HG03175 (cell line): ENCODE data around the gene TMEM132E.

Experiments used
- ATAC-seq: cut with Tn5 transposase; IDR thresholded peaks from one replicate; pipeline ENCODE4 v1.9.1; 2021; ENCODE audit warnings: mild to moderate bottlenecking, moderate library complexity; ENCODE audit not compliant: unreplicated experiment

The TMEM132E gene

DNA sequence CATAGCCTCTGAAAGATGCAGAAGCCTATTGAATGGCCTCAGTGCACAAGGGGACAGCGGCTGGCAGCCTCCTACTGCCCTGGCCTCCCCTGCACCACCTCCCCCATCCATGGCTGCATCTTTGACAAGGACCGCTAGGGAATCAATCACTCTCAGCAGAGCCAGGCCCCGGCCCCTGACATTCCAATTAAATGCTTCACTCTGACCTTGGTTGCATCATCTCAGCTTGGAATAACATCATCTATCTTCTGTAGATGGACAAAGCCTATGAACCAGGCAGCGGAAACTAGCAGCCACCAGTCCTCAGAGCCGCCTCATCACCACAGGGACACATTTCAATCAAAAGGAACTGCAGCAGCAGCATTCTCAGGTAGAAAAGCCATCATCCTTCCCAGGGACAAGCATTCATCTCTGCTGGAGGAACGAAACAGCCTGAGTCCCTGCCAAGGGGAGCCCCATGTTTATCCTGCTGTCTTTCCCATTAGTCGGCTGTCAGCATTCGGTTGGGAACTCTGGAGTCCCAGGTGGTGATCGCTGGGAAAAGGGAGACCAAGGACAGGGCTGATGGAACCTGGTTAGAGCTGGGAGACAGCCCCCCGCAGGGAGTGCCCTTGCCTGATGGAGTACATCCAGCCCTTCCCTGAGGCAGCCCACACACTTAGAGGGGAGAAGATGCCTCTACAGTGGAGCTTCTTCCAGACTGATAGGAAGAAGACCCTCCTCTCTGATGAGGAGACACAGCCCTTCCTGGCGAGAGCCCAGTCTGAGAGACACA is 11.5 kb upstream of the TMEM132E start:
- ATAC-seq, result no peak

DNA sequence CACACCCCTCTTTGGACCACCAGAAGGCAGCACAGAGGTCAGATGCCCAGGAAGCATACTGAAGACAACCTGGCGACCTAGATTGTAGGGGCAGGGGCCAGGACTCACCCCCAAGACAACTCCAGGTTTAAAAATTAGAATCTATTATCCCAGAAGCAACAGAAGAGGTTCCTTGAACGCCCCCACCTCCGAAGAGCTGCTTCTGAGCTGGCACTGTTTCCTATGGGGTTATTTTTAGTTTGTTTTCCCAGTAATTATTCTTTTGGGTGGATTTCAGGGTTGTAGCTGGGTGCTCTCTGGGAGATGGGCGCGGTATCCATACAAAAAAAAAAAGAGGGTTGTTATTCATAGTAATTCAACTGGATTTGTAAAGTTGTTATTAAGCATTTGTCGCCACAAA is 10.4 kb upstream of the TMEM132E start:
- ATAC-seq, result no peak

DNA sequence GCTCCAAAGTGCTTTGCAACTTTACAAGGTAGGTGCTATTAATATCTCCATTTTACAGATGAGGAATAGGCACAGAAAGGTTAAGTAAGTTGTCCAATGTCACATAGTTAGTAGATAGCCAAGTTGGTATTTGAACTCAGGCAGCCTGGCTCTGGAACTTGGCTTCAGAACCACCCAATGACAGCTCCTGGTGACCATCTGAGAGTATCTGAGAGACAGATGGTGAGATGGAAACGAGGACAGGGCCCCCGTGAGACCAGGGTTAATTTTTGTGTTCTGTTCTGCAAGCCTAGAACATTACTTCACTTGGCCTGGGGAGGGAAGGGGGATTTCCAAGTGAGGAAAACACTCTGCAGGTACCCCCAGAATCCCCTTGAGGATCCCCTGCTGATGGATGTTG is 9.8 kb upstream of the TMEM132E start:
- ATAC-seq, result no peak

DNA sequence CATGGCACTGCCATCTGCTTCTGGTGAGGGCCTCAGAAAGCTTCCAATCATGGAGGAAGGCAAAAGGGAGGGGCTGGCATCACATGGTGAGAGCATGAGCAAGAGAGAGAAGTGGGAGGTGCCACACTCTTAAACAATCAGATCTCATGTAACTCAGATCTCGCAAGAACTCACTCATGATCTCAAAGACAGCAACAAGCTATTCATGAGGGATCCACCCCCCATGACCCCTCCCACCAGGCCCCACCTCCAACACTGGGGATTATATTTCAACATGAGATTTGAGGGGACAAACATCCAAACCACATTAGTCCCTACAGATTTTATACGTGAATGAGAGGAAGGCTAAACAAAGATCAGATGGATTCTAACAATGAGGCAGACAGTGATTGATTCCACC is 8.9 kb upstream of the TMEM132E start:
- no peak for ATAC-seq

DNA sequence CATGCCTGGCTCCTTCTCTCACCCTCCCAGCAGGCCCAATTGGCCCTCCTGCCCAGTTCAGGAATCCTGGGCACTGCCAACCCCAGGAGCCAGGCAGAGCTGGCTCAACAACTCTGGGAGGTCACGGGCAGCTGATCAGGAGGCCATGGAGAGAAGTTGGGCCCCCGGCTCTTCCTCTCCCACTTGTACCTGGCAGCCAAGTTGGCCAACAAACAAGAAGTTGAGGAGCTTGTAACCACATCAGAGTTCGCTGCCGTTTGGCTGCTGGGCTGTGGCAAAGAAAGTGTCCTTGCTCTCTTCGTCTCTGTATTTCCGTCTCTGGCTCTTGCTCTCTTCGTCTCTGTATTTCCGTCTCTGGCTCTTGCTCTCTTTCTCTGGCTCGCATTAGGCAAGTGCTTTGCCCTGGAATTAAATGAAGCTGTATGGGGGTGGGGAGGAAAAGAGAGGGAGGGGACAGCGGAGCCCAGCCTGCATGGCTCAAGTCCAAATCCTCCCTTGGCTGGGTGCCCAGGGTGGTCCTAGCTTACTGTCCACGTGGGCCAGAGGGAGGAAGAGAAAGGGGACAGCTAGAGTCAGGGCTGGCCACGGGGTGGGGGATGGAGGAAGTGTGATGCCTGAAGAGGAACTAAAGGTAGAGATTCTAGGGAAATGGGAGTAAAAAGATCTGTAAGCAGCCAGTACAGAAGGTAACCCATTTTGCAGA is 7.8 kb upstream of the TMEM132E start:
- no peak for ATAC-seq

DNA sequence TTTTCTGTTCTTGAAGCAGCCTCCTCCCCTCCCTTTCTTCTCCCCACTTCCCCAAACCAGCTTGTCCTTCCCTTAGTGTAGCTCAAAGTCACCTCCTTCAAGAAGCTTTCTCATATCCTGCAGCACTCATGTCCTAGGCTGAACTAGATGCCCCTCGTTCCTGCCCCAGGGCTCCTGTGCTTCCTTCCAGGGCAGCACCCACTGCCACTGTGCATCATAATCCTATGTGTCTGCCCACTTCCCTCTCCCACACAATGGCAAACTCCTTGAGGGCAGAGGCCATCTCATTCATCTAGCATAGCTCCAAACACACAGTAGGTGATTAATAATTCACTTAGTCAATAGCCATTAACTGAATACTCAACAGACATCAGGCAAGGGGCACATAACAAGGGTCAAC is 6.9 kb upstream of the TMEM132E start:
- ATAC-seq, result no peak

DNA sequence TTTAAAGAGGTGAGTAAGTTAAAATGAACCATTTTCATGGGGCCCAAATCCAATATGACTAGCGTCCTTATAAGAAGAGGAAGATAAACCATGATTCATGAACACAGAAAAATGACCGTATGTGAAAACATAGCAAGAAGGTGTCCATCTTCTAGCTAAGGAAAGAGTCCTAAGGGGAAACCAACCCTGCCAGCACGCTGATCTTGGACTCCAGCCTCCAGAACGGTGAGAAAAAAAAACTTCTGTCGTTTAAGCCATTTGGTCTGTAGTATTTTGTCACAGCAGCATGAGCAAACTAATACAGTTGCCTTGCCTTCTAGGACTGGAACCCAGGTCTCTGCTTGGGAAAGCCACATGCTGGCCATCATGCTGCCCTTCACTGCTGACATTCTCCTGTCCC is 4.2 kb upstream of the TMEM132E start:
- ATAC-seq, result no peak

DNA sequence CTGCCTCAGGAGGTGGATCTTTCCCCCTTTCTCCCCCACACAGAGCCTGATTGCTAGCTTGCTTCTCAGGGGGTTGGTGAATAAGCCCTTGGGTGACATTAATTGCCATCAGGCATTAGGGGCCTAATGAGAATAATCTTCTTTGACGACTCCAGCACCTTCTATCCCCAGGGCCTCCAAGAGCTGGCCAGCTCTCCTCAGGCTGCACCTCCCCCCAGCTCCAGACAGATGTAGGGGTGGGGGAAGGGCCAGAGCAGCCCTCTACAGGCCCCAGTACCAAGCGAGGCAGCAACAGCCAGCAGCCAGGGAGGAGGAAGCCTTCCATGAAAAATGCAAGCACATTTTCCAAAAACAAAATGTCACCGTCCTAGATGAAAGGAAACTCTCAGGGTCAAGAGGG is 1.4 kb upstream of the TMEM132E start:
- no peak for ATAC-seq

DNA sequence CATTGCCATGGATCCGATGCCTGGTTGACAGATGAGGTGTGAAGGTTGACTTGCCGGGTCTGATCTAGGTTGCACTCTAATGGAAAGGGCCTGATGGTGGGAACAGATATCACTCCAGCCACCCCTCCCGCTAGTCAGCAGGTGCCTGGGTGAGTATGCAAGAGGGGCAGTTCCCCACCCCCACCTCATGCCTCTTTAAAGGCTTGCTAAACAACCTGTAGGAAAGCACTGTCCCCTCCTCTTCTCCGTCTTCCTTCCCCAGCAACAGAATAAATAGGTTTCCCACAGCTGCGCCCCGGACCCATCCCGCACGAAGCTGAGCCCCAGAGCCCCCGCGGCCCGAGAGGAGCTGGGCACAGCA is 746 bp upstream of the TMEM132E start:
- no peak for ATAC-seq

DNA sequence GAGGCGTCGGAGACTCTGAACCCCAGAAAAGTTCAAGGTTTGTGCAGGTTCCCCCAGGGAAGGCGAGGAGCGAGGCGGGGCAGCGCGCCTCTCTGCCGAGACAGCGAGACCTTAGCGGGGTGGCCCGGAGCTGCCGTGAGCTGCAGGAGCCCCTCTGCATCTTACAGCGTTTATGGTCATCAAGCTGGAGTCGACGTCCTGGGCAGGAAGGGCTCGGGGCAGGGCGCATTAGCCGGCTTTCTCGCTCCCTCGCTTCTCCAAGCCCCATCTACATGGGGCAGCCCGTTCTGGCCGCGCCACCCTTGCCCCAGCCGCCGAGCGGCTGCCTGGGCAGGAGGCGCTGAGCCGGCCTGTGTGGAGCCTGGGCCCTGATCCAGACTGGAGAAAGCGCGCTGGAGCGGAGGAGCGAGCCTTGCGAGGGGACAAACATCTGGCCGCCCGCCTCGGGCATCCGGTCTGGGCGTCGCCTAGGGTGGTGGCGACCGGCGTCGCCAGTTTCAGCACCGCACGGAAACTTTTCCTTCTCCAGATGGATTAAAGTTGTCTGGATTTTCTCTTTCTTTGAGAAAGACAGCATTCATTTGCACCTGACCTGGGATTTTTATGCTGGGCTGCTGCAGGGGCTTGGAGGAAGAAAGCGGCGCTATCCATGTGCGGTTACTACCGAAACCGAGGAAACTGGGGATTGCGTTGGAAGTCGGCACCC is 750 bp downstream of the TMEM132E start:
- no peak for ATAC-seq

DNA sequence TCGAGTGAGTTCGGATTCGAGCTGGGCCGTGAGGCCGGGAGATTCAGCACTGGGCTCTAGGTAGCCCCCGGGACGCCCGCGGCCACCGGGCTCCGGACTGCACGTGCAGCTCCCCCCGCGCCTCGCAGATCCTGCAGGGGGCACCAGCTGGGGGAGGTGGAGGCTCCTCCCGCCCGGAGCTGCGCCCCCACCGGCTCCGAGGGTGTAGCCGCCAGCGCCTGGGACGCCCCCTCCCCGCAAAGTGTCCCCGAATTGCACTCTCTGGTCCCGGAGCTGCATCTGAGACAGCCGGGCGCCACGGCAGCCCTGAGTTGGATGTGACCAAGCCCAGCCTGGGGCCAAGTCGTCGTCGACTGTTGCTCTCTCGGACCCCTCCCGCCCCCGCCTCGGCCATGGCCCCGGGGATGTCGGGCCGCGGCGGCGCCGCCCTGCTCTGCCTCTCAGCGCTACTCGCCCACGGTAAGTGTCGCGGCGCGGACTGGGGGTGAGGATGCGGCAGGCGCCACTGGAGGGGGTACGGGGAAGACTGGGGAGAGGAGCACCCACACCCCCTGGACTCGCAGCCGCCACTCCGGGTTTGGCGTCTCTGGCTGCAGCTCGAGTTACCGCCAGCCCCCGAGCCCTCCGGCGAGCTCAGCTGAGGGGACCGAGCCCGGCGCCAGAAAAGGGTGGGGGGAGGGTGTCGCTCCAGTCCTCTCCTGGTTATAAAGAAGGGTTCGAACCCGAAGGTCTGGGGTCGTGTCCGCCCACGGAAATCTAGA is 1.5 kb downstream of the TMEM132E start:
- no peak for ATAC-seq

DNA sequence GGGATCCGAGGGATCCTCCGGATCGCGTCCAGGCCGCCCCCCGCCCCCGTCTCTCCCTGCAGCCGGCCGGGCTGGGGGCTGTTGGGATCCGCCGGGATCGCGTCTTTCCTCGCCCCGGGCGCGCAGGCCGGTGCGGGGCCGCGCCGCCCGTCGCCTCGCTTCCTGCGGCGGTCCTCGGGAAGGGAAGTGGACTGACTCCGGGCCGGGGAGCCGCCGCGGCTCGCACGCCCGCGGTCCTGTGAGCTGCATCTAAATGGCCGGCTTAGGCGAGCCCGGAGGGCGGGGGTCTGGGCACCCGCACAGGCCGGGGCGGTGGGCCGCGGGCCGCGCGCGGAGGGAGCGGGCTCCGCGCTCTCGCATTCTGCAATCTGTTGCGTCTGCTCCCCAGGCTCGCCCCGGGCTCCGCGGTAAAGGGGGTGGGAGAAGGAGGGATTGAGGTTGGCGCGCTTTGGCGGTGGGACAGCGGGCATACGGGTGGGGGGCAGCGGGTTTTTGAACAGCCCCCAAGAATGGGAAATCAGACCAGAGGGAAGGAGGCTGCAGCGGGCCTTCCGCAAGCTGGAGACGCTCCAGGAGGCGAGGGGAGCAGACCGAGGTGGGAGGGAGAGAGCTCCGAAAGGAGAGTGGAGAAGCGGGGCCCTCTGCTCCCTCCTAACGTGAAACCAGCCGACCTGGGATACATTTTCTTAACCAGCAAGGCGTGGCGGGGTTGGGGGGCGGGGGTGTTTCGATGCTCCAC is 2.2 kb downstream of the TMEM132E start:
- no peak for ATAC-seq

DNA sequence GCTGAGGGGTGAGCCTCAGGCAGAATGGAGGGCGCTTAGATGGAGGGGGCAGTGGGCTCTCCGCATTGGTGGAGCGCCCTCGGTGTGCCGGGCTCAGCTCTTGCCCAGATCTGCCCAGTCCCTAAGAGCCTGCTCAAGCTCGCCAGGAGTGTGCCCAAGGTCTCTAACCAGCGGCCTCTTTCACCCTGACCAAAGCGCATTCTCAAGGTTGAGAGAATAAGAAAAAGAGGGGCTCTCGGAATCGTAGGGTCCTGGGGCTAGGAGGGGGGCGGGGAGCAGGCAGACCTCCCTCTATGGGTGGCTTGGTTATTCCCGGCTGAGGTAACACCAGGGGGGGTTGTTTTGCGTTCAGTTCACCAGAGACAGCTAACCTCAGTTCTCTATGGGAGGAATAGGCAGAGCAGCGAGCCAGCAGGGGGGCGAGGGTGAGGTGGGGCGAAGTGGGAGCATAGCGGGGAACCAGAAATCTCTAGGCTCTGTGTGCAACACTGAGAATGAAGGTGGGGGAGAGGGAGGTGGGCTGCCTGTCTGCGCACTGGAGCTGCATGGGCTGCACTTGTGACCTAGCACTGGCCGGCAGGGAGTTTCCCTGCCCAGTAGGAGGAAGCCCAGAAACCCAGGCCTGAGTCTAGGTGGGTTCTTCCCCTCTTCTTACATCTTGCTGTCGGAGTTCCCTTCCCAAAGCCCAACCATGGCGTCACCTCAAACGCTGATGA is 3.0 kb downstream of the TMEM132E start:
- no peak for ATAC-seq

DNA sequence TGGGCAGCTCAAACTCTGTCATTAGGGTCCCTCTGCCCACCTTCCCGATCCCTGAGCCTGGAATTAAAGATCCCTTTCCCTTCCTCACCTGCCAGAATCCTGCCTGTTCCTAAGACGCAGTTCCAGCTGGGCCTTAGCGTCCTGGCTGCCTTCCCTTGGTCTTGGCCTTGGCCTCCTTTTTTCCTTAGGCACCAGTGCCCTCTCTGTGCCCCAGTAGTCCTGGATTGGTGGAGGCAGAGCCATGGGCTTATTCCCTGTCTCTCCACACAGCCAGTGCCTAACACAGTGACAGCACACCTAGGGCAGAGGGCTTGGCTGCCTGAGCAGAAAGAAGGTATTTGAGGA is 3.5 kb downstream of the TMEM132E start:
- no peak for ATAC-seq

DNA sequence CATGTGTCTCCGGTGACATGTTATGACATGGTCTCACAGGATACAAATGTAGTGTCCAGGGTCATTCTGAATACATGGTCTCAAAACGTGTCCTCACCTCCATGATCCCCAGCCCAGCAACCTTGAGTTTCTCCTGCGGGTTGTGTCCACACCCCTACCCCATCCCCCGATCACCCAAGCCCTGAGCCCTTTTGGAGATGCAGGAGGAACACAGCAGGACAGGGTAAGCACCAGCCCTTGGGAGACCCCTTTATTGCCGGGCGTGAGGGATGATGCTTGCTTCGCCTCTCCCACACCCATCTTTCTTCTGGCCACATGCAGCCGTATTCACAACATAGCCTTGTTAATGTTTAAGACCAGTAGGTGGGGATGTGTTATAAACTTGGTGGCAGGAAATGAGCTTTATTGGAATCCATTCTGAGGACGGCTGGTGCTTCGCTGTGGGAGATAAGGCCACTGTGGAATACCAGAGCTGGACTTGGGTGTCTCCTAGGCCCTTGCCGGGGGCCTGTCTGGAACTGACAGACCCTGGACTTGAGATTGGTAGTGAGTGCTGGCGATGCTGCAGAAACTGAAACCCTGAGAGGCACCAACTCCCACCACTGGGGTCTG is 5.5 kb downstream of the TMEM132E start:
- no peak for ATAC-seq

DNA sequence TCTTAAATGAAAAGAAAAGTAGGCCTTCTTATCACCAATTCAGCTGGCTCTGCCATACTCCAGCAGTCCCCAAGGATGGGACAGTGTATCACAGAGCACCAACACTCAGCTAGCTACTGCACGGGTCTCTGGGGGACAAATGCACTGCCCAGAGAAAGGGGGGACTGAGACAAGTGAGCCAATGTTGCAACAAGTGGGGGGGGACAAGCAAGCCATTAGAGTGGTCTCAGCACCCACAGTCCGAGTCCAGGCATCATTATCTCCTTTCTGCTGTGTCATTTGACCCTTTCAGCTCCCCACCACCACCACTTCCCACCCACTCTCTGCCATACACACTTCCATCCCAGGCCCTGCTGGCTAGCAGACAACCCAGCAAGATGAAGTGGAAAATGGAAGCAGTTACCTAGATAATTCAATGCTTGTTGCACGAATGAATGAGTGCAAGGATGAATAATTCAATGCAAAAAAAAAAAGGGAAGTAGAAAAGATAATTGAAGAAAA is 7.0 kb downstream of the TMEM132E start:
- ATAC-seq, result no peak

DNA sequence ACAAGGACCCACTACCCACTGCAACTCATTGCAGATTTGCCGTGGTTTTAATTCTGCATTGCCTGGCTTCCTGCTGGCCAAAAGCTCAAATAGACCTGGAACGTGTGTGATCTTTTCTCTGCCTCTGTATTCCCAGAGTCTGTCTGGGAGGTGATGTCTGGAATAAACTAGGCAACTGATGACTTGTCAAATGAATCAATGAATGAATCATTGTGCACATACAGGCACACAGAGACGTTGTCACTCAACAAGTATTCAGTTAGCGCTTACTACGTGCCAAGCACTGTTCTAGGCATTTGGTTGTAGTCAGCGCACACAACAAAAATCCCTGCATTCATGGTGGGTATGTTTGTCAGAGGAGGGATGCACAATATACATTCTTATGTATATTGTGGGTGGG is 8.9 kb downstream of the TMEM132E start:
- ATAC-seq, result no peak

DNA sequence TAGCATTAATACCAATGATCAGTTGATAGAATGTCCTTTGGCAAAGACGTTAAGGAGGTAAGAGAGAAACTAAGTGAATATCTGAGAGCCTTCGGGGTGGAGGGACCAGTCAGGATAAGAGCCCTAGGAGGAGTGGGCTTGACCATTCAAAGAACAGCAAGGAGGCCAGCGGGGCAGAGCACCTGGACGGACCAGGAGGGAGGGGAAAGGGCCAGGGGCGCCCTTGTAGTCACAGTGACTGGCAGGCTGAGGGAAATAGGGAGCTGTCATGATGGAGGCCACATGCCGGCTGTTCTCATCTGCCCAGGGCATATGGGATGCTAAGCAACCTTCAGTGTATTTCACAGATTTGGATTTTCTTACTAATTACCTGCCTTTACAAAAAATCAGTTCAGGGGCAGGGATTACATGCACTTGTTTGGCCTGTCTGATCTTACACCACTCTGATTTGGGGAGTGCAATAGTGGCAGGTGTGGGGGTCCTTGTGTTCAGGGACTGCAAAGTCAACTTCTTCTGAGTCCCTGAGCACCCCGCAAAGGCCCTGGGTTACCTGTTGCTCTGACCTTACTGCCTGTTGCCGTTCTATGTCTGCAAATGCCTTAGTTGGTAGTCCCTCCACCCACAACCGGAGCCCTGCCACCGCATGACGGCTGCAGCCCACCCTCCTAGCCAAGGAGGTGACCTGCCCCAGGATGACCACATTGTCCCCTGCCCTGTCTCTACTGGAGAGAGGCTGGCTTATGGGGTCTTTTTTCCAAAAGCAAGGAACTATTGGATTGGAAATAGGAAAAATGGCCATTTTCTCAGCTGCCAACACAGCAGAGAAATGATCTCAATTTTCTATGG is 10.0 kb downstream of the TMEM132E start:
- ATAC-seq, result no peak

DNA sequence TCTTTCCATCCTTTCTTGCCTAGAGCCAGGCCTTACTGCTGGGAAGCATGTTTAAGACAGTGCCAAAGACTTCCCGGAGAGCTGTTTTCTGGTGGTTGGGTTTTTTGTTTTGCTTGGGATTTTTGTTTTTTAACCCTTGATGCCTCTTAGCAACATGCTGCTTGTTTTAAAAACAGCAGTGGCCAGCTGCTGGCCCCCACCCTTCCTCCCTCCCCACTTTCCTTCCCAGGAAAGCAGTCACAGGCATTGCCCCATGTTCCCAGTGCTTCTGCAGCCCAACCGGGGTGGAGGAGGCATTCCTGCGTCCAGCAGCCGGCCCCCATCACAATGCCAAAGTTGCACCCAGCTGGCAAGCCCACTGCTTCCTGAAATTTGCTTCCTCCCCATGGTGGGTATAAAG is 12.6 kb downstream of the TMEM132E start:
- ATAC-seq, result no peak
